GM21786 (cell line): ENCODE measurements around the gene TMEM200B.
"Not testable (repeated sequence)": the region's sequence is repeated elsewhere in the genome, so short reads cannot be mapped to it uniquely, and the experiment has no call there.

ENCODE experiments used
- ATAC-seq: cut with Tn5 transposase; IDR thresholded peaks from one replicate; pipeline ENCODE4 v1.9.1; 2021; ENCODE audit not compliant: unreplicated experiment

Gene TMEM200B

GRCh38 chr1:29123887-29124365, at the start of gene TMEM200B:
TMEM200B (minus strand) TSS chr1:29123903; CDS start chr1:29121828, 2,075 bp downstream.
- no peak for ATAC-seq

- no peak for ATAC-seq
Observed at GRCh38 chr1:29172415-29172939, 48.8 kb upstream of the TMEM200B start.

DNA sequence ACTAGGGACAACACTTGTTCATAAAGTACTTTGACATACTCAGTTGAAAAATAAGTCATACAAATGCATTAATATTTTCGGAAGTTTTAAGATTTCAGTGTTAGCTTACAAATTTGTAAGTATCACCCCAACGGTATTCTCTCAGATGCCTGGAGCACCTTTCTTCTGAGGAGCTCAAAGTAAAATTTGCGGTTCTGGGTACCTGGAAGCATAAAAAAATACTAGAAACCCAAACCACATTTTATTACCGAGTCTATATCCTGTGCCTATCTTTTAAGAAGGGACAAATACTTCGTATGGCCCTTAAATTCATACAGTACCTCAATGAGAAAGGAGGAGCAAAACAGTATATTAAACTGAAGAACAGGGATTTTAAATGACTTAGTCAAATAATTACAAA, 47.8 kb upstream of the TMEM200B start:
- ATAC-seq, result no peak

GRCh38 chr1:29171089-29171488, 47.4 kb upstream of the TMEM200B start:
- ATAC-seq, result no peak

GRCh38 chr1:29169976-29170375, 46.3 kb upstream of the TMEM200B start:
- no peak for ATAC-seq

DNA sequence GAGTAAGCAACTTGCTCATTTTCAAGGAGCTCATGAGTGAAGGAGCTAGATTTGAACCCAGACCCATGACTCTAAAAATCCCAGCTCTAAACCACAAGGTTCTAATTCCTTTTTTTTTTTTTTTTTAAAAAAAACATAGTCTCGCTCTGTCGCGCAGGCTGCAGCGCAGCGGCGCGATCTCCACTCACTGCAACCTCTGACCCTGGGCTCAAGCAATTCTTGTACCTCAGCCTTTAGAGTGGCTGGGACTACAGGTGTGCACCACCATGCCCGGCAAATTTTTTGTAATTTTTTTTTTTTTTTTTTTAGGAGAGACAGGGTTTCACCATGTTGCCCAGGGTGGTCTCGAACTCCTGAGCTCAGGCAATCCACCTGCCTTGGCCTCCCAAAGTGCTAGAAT, 44.2 kb upstream of the TMEM200B start:
- no peak for ATAC-seq

DNA sequence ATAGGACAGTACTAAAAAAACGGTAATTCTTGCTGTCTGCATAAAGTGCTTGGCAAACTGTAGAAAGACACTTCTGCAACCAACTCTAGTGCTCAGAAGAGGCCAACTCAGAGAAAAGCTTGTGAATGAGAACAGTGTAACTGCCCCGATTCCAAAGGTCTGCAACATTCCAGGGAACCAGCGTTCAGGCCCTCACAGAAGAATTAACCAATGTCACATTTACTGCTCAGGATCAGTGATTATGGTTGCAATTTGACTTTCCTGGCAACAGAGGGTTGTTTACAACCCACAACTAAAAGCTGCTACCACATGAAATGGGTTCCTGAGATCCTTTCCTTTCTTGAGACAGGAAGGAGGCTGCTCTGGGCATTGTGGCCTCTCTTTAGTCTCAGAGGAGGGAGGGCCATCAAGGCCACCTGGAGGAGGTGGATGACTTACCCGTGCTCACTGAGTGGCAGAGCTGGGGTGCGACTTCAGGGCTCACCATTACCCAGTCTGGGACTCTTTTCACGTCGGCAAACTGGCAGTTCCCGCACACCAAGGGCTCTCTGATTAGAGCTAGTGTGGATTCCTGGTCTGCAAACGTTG, 42.7 kb upstream of the TMEM200B start:
- no peak for ATAC-seq

DNA sequence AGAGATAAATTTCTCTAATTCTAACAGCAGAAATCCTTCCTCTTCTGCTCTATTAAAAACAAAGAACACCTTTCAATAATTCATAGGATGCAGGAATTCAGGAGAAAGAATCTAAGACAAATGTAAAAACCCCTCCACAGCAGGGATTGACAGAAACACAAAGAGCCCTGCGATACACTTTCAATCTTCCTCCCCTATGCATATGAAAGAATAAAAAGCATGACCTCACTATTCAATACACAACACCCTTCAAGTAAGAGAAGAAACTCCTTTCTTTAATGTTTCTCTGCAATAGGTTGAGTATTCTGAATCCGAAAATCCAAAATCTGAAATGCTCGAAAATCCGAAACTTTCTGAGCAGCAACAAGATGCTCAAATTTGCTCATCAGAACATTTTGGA, 40.9 kb upstream of the TMEM200B start:
- ATAC-seq, result no peak

- no peak for ATAC-seq
Observed at GRCh38 chr1:29162476-29163138, 38.9 kb upstream of the TMEM200B start.

DNA sequence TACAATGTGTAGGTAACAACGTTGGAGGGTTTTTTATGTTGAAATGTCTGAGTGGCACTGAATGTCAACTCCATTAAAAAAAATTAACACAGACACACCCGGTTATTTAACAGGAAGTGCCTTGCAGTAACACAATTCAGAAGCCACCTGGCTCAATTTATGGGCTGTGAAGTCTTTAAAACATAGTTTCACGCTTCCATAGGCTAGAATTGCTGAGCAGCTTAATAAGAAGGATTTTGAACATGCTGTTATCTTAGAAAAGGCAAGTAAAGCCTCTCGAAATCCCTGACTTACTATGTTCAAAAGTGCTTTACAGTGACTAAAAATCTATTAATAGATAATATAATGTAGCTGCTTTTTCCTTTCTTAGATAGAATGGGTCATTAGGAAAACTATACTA, 38.3 kb upstream of the TMEM200B start:
- ATAC-seq, result no peak

DNA sequence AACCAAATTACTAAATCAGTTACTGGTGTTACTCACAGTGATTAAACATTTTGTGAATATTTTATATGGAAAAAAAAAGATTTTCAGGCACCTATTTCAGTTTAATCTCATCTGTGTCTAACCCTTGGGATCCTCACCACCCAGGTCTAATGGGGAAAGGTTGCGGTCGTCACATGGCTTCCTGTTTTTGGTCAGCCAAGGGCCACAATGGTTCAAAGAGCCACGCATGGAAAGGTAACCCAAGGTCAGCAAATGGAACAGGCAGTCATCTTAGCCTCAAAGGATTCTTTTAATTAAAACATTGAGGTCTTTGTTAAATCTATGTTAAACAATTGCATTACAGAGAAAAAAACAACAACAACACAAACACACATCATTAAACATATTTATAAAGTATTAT, 36.1 kb upstream of the TMEM200B start:
- ATAC-seq, result no peak

DNA sequence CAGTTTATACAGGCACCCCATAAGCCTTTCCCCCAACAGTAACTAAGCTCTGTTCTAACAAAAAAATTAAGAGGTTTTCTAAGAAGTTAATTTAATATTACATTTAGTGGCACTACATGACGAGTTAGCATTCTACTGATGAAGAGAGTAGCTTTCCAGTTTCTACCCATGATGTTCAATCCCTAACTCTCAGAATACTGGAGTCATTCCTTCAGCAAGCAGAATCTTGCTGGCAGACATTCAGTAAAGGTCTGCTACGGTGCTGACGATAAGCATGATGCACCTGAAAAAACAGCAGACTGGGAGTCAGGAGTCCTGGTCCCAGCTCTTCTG, 33.5 kb upstream of the TMEM200B start:
- ATAC-seq, result no peak

DNA sequence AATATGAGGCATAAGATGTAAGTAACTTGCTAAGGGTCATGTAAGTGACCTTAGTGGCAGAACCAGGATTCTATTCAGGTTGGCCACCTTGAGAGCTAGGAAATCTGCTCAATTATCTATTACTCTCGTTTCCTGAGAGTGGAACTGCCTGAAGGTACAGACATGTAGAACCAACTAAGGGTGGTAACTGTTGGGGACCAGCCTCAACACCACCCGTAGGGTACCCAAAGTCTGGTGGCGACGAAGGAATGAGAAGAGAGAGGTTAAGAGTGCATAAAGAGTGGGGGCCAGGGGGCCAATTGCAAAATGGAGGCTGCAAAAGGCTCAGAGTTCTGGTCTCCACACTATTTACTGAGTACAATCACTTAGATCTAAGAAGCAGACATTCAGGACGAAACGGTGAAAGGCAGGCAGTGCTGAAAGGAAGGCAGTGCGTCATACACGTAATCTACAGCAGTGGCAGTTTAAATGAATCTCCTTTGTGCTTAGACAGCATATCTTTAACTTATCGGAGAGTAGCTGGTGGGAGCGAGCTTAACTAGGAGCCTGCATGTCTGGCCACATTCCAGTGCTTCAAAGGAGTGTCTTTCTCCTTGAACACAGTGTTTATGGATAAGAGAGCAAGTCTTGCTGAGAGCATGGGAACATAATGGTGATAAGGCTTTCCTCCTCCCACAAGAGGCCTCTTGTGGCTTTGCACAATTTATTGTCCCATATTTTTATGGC, 33.0 kb upstream of the TMEM200B start:
- no peak for ATAC-seq

DNA sequence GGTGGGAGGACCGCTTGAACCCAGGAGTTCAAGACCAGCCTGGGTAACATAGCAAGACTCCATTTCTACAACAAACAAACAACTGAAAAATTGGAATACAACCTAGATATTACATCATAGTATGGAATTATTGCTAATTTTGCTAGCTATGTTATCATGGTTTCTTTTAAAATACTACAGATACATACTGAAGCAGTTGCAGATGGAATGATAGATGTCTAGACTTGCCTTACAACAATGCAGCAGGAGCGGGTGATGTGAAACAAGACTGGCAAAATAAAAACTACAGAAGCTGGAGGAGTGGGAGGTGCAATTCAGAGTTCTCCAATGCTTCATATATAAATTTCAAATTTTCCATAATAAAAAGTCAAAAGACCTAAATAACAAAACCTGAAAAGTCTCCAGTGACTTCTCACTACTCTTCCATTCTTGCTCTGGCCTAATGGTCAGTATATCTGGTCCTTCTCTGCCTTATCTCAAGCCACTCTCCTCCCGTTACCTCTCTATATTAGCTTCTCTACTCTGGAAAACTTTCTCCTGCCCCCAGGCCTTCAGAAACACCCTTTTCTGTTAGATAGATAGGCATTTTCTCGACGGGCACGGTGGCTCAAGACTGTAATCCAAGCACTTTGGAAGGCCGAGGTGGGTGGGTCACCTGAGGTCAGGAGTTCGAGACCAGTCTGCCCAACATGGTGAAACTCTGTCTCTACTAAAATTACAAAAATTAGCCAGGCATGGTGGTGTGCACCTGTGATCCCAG, 28.5 kb upstream of the TMEM200B start:
- no peak for ATAC-seq

- not testable (repeated sequence) for ATAC-seq
Observed at GRCh38 chr1:29150346-29150745, 26.6 kb upstream of the TMEM200B start.

- ATAC-seq, result no peak
Observed at GRCh38 chr1:29148656-29149491, 25.2 kb upstream of the TMEM200B start.

GRCh38 chr1:29145739-29146437, 22.2 kb upstream of the TMEM200B start:
- ATAC-seq, result no peak

GRCh38 chr1:29144178-29144577, 20.5 kb upstream of the TMEM200B start:
- ATAC-seq, result no peak

DNA sequence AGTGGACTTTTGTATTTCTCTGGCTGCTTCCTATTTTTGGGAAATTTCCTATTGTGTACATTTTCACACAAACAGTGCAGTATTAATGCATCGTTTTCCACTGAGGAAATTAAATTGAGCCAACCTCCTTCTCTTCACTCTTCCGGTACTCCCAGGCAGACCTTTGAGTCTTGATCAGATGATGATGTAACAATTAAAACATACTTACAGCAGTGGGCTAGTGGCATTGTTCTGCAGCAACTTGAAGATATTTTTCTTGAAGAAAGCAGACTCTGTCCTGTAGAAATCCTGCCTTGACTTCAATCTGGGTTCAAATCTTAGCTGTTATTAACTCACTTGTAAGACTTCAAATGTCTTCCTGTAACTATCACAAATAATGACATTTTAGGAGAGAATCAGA, 19.0 kb upstream of the TMEM200B start:
- ATAC-seq, result no peak

DNA sequence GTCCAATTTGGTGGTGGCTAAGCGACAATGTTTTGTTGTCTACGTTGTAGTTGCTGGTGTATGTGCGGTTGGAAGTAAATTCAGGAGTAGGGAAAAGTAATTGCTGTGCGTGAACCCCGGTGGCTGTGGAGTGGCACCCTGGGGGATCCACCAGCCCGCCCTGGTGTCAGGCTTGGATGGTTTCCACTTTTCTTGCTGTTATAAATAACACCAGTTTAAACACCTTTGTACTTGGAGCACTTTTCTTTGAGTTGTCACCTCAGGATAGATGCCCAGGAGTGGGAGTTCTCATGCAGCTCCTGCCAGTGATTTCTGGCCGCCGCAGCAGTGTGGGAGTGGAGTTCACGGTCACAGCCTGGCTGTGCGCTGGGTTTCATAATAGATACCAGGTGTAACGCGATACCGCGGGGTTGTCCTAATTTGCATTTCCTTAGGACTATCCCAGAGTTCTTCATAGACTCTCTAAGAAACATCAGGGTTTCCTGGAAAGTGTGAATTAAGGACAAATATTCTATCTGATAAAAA, 12.8 kb upstream of the TMEM200B start:
- no peak for ATAC-seq
